Endometrium (tissue), 2 donors: ENCODE data around the gene ITPR2.
"Not testable (repeated sequence)": the region's sequence is repeated elsewhere in the genome, so short reads cannot be mapped to it uniquely, and the experiment has no call there.

Source experiments
- FAIRE-seq: peaks from 2 replicates; lab custom pipeline; 2012; peaks lifted over from hg19 to GRCh38; lab: Jason Lieb, UNC
- donor health status: control.
- donor health status: control.

Gene ITPR2

GRCh38 chr12:26701604-26702215, 131.3 kb downstream of the ITPR2 start:
- FAIRE-seq: peak; percentile 93

- FAIRE-seq: no peak
Measured at GRCh38 chr12:26700430-26700829, 132.6 kb downstream of the ITPR2 start.

GRCh38 chr12:26699237-26699636, 133.8 kb downstream of the ITPR2 start:
- FAIRE-seq: no peak

GRCh38 chr12:26698186-26698585, 134.8 kb downstream of the ITPR2 start:
- FAIRE-seq: no peak

GRCh38 chr12:26697217-26697616, 135.8 kb downstream of the ITPR2 start:
- FAIRE-seq: no peak

- no peak for FAIRE-seq
Measured at GRCh38 chr12:26696613-26697092, 136.3 kb downstream of the ITPR2 start.

GRCh38 chr12:26696048-26696612, 136.9 kb downstream of the ITPR2 start:
- no peak for FAIRE-seq

- no peak for FAIRE-seq
Measured at GRCh38 chr12:26694402-26694801, 138.6 kb downstream of the ITPR2 start.

- FAIRE-seq: no peak
Measured at GRCh38 chr12:26692407-26692806, 140.6 kb downstream of the ITPR2 start.

- FAIRE-seq: no peak
Measured at GRCh38 chr12:26691234-26691970, 141.6 kb downstream of the ITPR2 start.

GRCh38 chr12:26690601-26691000, 142.4 kb downstream of the ITPR2 start:
- no peak for FAIRE-seq

- FAIRE-seq: no peak
Measured at GRCh38 chr12:26689281-26689841, 143.6 kb downstream of the ITPR2 start.

GRCh38 chr12:26688344-26688904, 144.6 kb downstream of the ITPR2 start:
- FAIRE-seq: no peak

GRCh38 chr12:26686408-26686807, 146.6 kb downstream of the ITPR2 start:
- no peak for FAIRE-seq

- FAIRE-seq: no peak
Measured at GRCh38 chr12:26684101-26684500, 148.9 kb downstream of the ITPR2 start.

- FAIRE-seq: no peak
Measured at GRCh38 chr12:26683443-26683842, 149.6 kb downstream of the ITPR2 start.

GRCh38 chr12:26680727-26681455, 152.1 kb downstream of the ITPR2 start:
- peak; percentile 23 for FAIRE-seq

GRCh38 chr12:26678697-26679660, 154.0 kb downstream of the ITPR2 start:
- no peak for FAIRE-seq

- not testable (repeated sequence) for FAIRE-seq
Measured at GRCh38 chr12:26671487-26671886, 161.5 kb downstream of the ITPR2 start.

GRCh38 chr12:26668847-26669246, 164.1 kb downstream of the ITPR2 start:
- FAIRE-seq: no peak

GRCh38 chr12:26668230-26668629, 164.8 kb downstream of the ITPR2 start:
- no peak for FAIRE-seq
